Right kidney (tissue), 9 donors: ENCODE results near the gene LINGO4.
A peak's percentile ranks its signal among the peaks of the same experiment; 100 is the strongest.

Source experiments
- DNase-seq: peaks from one replicate; pipeline ENCODE4 v3.0.0-alpha.2; 2016
- long read RNA-seq, 8 donors: transcript quantifications; one replicate each; lab custom pipeline, GENCODE V29; 2026

The LINGO4 gene, protein sequence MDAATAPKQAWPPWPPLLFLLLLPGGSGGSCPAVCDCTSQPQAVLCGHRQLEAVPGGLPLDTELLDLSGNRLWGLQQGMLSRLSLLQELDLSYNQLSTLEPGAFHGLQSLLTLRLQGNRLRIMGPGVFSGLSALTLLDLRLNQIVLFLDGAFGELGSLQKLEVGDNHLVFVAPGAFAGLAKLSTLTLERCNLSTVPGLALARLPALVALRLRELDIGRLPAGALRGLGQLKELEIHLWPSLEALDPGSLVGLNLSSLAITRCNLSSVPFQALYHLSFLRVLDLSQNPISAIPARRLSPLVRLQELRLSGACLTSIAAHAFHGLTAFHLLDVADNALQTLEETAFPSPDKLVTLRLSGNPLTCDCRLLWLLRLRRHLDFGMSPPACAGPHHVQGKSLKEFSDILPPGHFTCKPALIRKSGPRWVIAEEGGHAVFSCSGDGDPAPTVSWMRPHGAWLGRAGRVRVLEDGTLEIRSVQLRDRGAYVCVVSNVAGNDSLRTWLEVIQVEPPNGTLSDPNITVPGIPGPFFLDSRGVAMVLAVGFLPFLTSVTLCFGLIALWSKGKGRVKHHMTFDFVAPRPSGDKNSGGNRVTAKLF
- long read RNA-seq, donor 1: 0 reads
- long read RNA-seq, donor 2: 0 reads
- long read RNA-seq, donor 3: 0 reads
- long read RNA-seq, donor 4: 0 reads
- long read RNA-seq, donor 5: 0 reads
- long read RNA-seq, donor 6: 0 reads
- long read RNA-seq, donor 7: 0 reads
- long read RNA-seq, donor 8: 0 reads

DNA sequence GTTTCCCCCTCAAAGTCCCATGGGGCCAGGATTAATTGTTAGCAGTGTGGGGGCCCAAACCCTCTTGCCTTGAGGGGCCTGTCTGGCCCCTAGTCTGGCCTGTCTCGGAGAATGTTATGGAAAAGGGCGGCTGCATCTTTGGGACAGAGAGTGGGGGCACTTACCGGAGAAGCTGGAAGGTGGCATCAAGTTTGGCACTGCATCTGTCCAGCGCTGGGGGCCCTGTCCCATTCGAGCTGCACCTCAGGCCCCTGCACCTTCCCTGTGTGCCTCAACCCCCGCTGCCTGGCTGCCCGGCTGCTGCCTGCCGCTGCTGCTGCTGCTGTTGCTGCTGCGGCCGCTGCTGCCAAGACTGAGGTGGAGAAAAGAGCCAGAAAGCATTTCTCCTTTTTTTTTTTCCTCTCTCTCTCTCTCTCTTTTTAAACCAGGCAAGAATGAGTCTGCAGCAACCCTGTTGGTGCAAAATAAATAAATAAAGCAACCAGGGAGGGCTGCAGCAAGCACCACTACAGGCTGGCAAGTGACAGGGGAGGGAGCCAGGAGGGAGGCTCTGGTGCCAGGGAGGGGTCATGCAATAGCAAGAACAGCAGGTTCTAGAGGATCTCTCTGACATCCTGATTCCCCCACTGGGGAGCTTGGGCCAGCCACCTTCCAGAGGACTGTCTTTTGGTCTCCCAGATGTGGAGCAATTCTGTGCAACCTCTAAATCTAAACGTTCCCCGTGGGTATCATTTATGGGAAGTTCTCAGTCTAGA lies at the start of gene LINGO4:
TSS of gene LINGO4 (minus strand) at position 354 of the 755 bp plus-strand sequence. CDS start 2,715 bp downstream, outside the sequence.
- no peak for DNase-seq

DNA sequence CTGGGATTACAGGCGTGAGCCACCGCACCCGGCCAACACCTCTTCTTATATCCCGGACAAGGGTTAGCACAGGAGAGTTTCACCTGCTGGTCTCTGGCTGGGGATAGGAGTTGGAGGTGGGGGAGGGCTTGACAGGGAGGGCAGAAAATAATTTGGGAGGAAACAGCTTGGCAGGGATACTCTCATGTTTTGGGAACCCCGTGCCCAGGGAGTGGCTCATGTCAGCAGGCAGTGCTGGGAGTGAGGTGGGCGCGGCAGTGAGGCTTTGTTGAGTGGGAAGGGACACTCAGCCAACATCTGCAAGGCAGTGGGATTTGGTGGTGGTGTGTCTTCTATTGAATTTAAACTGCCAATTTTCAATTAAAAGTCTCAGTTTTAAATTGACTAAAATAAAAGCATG lies 49.4 kb upstream of the LINGO4 start:
- DNase-seq: no peak

DNA sequence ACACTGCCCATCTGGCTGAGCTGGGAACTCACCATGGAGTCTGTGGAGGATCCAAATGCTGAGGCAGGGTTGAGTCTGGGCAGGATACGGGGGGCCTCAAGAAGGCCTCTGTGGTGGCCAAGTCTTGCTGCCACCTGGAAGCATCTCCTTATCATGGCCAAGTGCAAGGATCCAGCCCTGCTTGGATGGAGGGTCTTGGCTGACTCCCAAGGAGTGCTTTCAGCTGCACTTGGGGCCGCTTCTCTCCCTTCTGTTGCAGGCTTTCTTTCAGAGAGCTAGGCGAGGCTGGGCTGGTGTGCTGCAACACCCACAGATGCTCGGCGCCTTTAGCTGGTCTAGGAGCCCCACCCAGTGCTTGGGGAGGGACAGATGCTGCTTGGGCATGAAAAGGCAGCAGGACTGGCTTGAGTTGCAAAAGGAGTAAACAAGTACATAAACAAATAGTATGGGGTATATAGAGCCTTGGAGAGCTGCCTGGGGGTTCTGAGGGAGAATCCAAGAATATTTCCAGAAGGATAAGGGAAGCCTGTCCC lies 48.3 kb upstream of the LINGO4 start, which contains the start of gene THEM5:
TSS of gene THEM5 (minus strand) at position 302 of the 533 bp plus-strand sequence. CDS start at position 155, 147 bp downstream.
- DNase-seq: no peak

DNA sequence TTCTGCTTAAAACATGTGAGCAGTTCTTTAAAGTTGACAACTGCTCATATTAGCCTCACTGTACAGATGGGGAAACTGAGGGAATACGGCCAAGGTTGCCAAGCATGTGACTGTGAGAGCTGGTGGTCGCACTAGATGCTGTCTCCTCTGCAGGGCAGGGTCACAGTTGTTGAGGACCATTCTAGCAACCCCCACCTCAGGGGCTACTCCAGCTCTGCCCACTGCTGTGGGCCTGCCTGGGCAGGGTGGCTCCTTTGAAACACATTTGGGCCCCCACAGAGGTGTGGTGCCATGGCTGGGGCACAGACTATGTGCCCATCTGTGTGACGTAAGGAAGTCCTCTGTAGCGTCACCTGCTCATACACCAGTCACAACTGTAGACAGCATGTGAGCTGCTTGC lies 47.5 kb upstream of the LINGO4 start:
- no peak for DNase-seq

DNA sequence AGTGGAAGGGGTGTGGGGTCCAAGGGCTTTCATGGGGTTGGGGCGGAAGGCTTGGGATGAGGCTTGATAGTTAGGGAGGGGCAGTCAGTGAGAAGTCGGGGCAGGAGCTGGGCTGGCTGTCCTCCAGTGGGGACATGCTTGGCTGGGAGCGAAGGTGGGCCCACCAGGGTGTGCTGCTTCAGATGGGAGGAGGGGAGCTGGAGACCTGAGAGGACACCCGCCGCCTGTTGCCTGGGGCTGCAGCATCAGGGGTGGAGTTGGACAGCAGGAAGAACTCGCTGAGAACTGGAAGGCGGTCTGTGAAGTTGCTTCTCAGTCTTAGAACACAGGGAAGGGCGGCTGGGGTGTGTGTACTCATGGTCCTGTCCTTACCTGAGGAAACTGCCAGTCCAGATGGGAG lies 46.7 kb upstream of the LINGO4 start:
- no peak for DNase-seq

DNA sequence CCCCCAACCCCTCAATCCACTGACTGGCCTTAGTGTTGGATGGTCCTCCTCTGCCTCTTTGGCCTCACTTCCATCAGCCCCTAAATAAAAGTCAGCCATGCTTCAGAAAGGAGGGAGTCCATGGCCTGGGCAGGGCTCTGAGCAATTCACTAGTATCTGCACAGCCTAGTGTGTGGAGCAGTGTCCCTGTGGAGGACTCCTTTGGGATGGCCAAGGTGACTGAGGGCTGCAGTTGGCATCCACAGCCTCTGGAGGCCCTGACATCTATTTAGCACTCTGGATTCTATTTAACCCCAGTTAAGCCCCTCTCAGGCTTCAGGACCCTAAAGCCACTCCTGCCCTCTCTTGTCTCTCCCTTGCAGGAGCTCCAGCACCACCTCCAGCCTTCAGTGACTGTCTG lies 44.7 kb upstream of the LINGO4 start:
- no peak for DNase-seq

DNA sequence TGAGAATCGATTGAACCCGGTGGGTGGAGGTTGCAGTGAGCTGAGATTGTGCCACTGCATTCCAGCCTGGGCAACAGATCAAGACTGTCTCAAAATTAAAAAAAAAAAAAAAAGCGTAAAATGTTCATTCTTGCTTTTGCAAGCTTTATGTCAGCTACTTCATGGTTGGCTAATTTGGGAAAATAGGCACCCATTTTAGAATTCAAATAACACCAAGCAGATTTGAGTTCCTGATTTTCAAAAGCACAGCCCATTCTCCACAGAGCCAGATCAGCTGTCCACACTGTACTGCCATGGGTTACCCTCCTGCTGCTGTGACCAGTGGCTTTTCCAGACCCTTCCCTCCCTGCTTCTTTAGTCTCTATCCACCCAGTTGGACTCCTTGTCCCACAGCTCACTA lies 43.9 kb upstream of the LINGO4 start:
- no peak for DNase-seq

DNA sequence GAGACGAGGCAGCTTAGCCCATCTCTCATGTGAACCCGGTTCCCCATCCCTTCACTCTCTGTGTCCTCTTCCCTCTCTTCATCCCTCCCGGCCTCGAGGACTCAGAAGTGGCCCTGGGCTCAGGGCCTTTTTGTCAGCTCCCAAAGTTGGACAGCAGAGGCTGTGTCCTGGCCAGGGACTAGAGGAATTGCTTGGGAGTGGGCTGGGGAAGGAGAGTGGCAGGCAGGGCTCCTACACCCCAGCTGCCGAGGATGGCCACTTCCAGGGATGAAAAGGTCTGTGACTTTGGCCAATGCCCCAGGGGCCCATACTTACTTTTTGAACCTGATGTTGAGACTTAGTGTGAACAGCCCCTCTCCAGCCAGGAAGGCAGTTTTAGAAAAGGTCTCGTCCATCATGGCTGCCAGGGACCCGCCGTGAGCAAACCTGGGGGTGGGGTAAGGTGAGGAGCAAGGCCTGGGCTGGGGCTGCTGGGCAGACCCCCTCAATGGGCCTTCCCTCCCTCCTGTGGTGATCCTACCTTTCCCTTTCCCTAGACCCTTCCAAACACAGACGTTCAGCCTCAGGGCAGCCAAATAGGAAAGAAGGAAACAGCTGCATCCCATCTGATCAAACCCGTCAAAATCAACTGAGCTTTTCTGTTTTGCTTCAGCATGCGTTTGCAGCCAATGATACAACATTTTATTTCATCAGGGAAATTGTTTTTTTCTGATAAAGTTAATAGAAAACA lies 42.8 kb upstream of the LINGO4 start:
- DNase-seq: no peak

DNA sequence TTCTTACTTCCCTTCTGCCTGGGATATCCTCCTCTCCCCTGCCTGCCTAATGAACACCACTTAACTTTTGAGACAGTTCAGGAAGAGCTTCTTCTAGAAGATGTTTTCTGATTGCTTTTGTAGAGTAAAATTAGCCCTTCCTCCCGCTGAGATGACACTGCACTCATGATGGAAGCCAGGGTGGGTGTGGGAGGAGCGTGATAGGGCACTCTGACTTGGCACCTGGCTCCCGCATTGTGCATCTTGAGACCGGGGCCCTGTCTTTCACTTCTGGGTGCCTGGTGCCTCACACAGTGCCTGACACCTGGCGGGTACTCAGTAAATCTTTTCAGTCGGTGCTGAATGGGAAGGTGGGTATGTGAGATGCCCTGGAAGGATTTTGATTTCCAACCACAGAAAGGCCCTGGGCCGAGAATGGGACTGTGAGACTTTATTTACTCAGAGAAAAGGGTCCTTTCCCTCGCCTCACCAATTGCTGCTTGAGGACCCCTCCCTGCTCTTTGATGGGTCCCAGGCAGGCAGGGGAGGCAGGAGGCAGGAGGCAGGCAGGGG lies 41.5 kb upstream of the LINGO4 start:
- no peak for DNase-seq

DNA sequence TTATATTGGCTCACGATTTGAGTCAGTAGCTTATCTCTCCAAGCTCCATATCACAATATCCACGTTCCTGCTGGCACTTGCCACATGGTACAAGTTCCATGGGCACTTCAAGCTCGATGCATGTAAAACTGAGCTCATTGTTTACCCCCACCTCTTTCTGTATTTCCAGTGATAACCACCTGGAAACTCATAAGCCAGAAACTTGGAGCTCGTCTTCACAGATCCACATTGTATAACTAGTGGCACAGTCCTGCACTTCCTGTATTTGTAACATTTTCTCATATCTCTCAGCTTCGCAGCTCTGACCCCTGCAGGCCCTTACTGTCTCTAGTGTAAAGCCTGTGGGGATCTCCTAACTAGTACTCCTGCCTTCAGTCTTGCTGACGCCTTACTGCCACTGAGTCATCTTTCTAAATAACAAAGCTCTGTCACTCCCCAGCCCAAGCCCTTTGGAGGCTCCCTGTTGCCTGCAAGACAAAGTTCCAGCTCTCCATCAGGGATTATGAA lies 40.9 kb upstream of the LINGO4 start:
- DNase-seq: no peak

DNA sequence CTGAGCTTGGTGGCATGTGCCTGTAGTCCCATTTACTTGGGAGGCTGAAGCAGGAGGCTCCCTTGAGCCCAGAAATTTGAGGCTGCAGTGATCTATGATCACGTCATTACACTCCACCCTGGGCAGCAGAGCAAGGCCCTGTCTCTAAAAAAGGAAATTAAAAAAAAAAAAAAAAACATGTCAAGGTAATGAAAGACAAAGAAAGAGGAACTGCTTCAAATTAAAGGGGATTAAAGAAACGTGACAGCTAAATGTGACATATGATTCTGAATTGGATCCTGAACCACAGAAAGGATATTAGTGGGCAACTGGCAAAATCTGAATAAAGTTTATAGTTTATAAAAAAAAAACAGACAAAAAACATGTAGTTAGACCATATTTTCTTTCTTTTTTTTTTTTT lies 38.2 kb upstream of the LINGO4 start:
- no peak for DNase-seq

DNA sequence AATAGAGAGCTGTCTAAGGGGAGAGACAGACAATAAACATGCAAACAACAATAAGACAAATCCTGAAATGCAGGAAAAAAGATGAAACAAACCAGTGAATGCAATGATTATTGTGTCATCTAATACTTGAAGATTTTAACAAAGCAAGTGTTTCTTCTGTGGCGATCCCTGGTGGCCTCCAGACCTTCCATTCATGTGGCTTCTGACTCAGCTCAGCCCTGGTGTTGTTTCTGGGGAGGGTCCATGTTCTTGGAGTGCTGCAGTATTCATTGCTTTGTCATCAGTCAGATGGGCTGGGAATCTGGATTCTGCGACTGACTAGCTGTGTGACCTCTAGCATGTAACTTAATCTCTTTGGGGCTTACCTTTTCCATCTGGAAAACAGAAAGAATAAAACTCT lies 35.9 kb upstream of the LINGO4 start:
- DNase-seq: no peak

DNA sequence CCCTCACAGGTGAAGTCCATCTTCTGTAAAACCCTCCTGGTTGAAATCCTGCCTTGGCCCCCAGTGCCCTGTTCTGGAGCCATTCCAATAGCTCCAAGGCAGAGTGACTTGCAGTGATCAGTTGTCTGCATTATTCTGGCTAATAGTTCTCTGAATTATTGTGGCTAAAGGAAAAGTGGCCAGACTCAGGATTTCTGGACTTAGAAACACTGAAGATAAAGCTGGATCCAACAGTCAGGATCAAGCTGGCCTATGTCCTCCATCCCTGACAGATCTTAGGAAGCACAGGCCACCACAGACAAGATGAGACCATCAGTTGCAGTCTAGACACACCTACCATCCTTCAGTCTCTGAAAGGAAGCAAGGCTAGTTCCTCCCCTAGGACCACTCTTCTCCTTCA lies 35.2 kb upstream of the LINGO4 start:
- DNase-seq: no peak

DNA sequence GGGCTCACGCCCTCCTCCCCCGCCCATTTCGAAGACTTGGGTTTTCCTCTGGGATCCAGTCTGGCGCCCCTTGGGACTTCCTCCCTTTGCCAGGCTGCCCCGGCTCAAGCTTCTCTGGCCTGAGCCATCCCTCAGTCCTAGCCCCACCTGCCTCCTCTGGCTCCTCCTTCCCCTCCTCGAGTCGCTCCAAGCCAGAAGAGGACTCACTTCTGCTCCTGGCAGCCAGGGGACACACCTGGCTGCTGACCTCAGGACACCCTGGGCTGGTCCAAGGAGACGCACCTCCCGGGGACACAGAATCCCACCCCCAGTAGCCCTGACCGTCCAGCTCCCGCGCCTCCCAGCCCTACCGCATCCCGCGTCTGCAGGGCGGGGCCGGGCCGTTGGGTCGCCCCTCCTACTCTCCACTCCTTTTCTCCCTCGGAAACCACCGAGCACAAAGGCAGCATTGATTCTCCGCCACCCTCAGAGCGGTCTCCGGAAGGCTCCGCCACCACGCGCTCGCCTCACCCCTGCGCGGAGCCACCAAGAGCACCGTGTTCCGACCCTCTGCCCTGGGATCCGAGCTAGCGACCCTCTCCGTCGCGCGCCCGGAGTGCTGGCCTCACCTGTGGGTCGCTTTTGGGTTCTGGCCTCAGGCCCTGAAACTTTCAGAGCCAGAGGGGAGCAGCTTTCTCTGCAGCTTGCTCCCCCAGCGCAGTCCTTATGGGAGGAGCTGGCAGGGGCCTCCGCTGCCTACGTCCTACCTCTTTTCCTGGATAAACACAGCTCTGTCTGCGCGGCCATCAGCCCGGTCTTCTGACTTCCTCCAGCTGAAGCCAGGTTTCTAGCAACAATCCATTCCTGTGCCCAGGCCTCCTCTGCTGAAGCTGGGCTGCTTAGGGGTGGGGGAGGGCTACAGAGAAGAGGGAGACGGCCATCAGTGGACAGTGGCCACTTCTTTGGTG lies 34.5 kb upstream of the LINGO4 start, which contains the start of gene C2CD4D:
TSS of gene C2CD4D (minus strand) at position 364 of the 947 bp plus-strand sequence. CDS start 831 bp downstream, outside the sequence.
- peak; percentile 73 for DNase-seq

DNA sequence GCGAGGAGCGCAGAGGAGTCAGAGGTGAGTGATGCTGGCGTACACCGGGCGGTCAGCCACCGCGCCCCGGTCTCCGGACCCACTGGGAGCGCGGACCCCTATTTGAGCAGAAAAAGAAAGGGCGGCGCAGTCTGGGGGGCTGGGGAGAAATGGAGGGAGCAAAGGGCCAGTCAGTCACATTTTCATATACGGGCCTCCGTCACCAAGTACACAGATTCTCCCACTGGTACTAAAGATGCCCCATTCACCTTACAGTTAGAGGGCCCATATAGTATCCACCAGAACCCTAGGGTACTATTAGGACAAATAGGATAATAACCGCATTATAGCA lies 33.8 kb upstream of the LINGO4 start:
- DNase-seq: no peak

DNA sequence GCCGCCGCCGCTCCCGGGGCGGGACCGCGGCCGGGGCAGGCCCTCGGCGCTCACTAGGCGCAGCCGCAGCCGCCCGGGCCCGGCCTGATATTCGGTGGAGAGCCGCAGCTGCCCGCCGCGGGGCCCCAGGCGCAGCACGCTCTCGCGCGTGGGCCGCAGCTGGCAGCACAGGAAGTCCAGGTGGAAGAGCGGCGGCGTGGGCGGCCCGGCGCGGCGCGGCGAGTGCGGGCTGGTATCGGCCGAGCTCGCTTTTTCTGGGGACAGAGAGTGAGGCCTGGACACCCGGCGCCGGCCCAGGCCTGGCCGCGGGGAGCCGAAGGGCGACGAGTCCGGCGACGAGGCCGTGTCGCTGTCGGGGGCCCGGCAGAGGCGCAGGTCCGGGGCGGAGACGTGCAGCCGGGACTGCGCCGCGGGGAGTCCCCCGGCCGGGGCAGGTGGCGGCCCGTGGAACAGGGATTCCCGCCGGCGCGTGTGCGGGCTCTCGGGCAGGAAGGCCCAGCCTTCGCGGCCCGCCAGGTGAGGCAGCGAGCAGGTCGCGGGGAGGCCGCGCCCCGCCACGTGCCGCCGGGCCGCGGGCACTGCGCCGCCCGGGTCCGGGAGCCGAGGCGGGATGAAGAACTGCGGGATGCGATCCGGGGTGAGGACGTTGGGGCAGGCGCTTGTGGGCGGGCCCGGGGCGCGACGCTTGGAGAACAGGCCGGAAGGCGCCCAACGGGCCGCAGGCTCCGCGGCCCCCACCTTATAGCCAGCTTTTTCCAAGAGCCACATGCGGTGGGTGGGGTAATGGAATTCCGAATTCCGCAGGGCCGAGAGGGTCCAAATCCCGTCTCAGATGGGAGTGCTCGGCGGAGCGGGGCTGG lies 33.2 kb upstream of the LINGO4 start:
- DNase-seq: peak; percentile 76

DNA sequence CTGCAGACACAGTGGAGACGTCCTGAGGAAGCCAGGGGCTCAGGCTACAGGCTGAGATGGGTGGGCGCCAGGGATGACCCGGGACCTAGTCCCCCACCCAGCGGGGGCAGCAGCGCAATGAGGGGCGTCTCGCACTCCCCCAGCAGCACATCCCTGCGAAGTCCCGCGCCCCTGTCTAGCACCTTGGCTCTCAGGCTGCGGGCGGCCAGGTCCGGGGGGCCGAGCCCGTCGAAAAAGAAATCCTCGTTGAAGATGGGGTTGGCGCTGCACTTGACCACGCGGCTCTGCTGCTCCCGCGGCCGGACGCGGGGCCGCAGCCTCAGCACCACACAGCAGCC lies 32.6 kb upstream of the LINGO4 start:
- peak; percentile 36 for DNase-seq

DNA sequence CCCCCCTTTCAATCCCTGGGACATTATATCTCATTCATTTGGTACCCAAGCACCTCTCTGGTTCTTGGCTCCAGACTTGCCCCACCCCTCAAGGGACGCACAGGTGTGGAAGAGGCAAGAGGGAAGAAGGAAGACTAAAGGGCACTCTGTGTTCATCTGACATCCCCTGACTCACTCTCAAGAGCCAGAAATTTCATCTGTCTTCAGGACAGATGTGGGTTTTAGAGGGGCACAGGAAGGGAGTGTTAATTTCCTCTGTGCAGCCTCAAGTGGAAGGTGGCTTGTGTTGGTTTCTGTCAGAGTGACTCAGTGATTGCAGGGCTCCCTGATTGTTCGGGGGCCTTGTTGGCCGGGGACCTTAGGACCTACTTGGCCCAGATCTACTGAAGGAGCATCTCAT lies 32.0 kb upstream of the LINGO4 start:
- DNase-seq: no peak

DNA sequence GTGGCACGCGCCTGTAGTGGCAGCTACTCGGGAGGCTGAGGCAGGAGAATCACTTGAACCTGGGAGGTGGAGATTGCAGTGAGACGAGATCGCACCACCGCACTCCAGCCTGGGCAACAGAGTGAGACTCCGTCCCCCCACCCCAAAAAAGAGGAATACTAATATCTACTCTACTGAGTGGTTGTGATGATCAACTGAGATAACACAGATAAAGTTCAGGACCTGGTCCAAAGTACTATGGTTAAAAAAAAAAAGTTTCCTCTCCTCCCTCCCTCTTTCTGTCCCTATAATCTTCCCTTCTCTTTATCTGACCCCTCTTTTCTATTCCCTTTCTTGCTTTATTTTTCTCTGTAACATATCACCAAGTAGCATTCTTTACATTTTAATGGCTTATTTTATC lies 30.4 kb upstream of the LINGO4 start:
- DNase-seq: no peak
